Measurements from ENCODE around the gene UTS2B. TPM values are rescaled to one million over a fixed set of nuclear protein-coding genes. Genes with fewer than 3 reads are reported as not detected.

UTS2B gene
- total and polyA plus RNA-seq, 4 donors = 0.10 to 2.4 (median 0.31) TPM

- no peak for ATAC-seq (ENCODE audit: insufficient read depth, low FRiP score)
Observed at GRCh38 chr3:191290311-191291025, 39.9 kb downstream of the UTS2B start.

DNA sequence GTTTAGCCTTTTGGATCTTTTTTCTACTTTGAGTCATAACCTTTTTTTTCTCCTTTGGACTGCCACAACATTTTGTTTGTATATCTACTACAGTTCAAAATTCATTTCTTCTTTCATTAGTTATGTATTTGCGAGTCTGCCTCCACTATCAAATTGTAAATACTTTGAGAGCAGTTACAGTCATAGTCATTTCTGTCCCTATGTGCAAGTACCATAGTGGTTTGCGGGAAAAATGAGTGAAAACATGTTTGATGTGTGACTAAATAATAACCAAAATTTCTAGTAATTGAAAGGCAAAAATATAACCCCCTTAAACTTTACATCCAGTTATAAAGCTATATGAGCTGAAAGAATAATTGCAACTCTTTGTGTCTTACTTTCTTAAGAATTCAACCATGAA lies 46.9 kb downstream of the UTS2B start:
- TF ChIP-seq, protein P1, sequence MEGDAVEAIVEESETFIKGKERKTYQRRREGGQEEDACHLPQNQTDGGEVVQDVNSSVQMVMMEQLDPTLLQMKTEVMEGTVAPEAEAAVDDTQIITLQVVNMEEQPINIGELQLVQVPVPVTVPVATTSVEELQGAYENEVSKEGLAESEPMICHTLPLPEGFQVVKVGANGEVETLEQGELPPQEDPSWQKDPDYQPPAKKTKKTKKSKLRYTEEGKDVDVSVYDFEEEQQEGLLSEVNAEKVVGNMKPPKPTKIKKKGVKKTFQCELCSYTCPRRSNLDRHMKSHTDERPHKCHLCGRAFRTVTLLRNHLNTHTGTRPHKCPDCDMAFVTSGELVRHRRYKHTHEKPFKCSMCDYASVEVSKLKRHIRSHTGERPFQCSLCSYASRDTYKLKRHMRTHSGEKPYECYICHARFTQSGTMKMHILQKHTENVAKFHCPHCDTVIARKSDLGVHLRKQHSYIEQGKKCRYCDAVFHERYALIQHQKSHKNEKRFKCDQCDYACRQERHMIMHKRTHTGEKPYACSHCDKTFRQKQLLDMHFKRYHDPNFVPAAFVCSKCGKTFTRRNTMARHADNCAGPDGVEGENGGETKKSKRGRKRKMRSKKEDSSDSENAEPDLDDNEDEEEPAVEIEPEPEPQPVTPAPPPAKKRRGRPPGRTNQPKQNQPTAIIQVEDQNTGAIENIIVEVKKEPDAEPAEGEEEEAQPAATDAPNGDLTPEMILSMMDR (IDR thresholded peaks at IDR 0.05; ENCODE audit: control extremely low read depth, extremely low read depth) = no peak
- DNase-seq = no peak
- H3K27me3 ChIP-seq (ENCODE audit: control insufficient read depth in 3 of 3, insufficient read depth in 3 of 3, low read length in 2 of 3) = no peaks in the 10 kb centered on the region
- H3K4me1 ChIP-seq (ENCODE audit: control insufficient read depth in 5 of 5, insufficient read depth in 5 of 5, low read length in 5 of 5) = no peaks in the 10 kb centered on the region
- no peak overlapping the region for H3K27ac ChIP-seq (ENCODE audit: low read depth in 1 of 2, low read length in 1 of 2)
- no peak for ATAC-seq (ENCODE audit: insufficient read depth, low FRiP score)
- no peaks in the 10 kb centered on the region for H3K36me3 ChIP-seq (ENCODE audit: control insufficient read depth in 4 of 4, insufficient read depth in 4 of 4, low read length in 4 of 4)
- WGBS, 2 donors = 90 to 96% methylated on average over 2 of the region's 2 CpGs
- H3K4me3 ChIP-seq = no peak overlapping the region
- H3K9me3 ChIP-seq (ENCODE audit: control insufficient read depth in 4 of 4, insufficient read depth in 3 of 4, low read length in 3 of 4) = no peaks in the 10 kb centered on the region
- no peak overlapping the region for H3K9ac ChIP-seq (ENCODE audit: insufficient read depth in 1 of 2, low read length in 2 of 2)

More at GRCh38 chr3:191290311-191291025, 39.9 kb downstream of the UTS2B start:
- Histone ChIP-seq H3K36me3 (ENCODE audit: control insufficient read depth in 4 of 4, insufficient read depth in 4 of 4, low read length in 4 of 4) (no peaks in the 10 kb centered on the region), H3K9ac (ENCODE audit: insufficient read depth in 1 of 2, low read length in 2 of 2) (no peak overlapping the region), H3K27me3 (ENCODE audit: control insufficient read depth in 3 of 3, insufficient read depth in 3 of 3, low read length in 2 of 3) (no peaks in the 10 kb centered on the region), H3K4me3 (no peak overlapping the region), H3K9me3 (ENCODE audit: control insufficient read depth in 4 of 4, insufficient read depth in 3 of 4, low read length in 3 of 4) (no peaks in the 10 kb centered on the region), H3K27ac (ENCODE audit: low read depth in 1 of 2, low read length in 1 of 2) (no peak overlapping the region), H3K4me1 (ENCODE audit: control insufficient read depth in 5 of 5, insufficient read depth in 5 of 5, low read length in 5 of 5) (no peaks in the 10 kb centered on the region)
- 64 to 75% methylated on average over 4 of the region's 4 CpGs for WGBS, 2 donors
- TF ChIP-seq, protein P1 (IDR thresholded peaks at IDR 0.05; ENCODE audit: control extremely low read depth, extremely low read depth) = no peak
- DNase-seq = no peak

DNA sequence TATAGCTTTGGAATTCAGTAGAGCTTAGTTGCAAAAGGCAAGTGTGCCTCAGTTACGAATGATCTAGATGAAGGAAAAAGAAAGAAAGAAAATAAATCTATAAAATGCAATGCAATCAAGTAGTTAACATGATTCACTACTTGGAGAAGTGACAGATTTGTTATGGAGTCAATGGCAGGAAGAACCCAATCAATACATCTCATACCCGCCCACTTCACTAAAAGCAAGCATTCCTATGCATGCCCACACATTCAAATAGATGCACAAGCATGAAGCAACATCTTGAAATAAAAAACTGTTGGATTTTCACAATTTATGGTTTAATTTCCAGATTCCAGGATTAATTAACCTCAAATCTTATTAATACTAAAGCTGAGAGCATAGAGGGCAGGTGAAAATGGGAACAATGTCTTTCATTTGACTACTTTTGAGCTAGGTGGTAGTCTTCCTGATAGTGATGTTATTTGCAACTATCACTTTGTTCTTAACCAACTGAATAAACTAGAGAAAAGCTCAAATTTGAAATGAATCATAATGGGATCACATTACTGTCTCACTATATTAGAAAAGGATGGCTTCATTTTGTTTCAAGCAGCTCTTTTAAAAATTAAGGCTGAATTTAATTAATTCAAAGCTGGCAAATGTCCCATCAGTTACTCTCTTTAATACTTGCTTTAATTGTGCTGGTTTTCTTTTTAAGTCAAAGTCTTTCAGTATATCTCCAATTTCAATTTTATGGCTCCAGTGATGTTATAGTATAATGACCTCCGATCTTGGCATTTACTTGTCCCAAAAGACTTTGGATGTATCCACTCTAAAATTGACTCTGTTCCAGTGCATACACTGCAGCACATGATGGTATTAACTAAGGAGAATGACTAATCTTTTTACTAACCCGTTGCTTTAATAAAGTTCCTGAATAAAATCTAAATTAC lies 47.8 kb downstream of the UTS2B start:
- Histone ChIP-seq H3K36me3 (ENCODE audit: control insufficient read depth in 4 of 4, insufficient read depth in 4 of 4, low read length in 4 of 4) (no peaks in the 10 kb centered on the region), H3K9me3 (ENCODE audit: control insufficient read depth in 4 of 4, insufficient read depth in 3 of 4, low read length in 3 of 4) (no peaks in the 10 kb centered on the region), H3K9ac (ENCODE audit: insufficient read depth in 1 of 2, low read length in 2 of 2) (no peak overlapping the region), H3K4me1 (ENCODE audit: control insufficient read depth in 5 of 5, insufficient read depth in 5 of 5, low read length in 5 of 5) (no peaks in the 10 kb centered on the region), H3K4me3 (no peak overlapping the region), H3K27me3 (ENCODE audit: control insufficient read depth in 3 of 3, insufficient read depth in 3 of 3, low read length in 2 of 3) (no peaks in the 10 kb centered on the region), H3K27ac (ENCODE audit: low read depth in 1 of 2, low read length in 1 of 2) (no peak overlapping the region)
- DNase-seq (no peak), ATAC-seq (ENCODE audit: insufficient read depth, low FRiP score) (no peak)
- TF ChIP-seq, protein P1 (IDR thresholded peaks at IDR 0.05; ENCODE audit: control extremely low read depth, extremely low read depth) = no peak
- 55 to 85% methylated on average over 4 of the region's 4 CpGs for WGBS, 2 donors

Measured in lung (tissue), 12 donors.